Memory B cell (primary cell): ENCODE results near the gene NOXA1.
"Not testable (repeated sequence)": the region's sequence is repeated elsewhere in the genome, so short reads cannot be mapped to it uniquely, and the experiment has no call there.

Experiments used
- ATAC-seq: fragments of 150-1000 bp; cut with Tn5 transposase; 2 replicates; pipeline ENCODE4 v1.10.0; 2021; ENCODE audit warnings: low read depth, mild to moderate bottlenecking, moderate library complexity
- DNase-seq, 2 donors: peaks; one replicate each; pipeline ENCODE4 v3.0.0; 2022; ENCODE audit warnings: low spot score in 2 of 2
- H3K27ac Mint-ChIP-seq: one replicate; pipeline ENCODE4 v1.8.0; 2022; ENCODE audit warnings: mild to moderate bottlenecking, moderate library complexity, mixed read lengths
- H3K27me3 Mint-ChIP-seq: one replicate; pipeline ENCODE4 v1.8.0; 2022; ENCODE audit warnings: mixed read lengths
- H3K36me3 Mint-ChIP-seq: one replicate; pipeline ENCODE4 v1.8.0; 2022; ENCODE audit warnings: mild to moderate bottlenecking, mixed read lengths
- H3K4me1 Mint-ChIP-seq: one replicate; pipeline ENCODE4 v1.8.0; 2022; ENCODE audit warnings: mixed read lengths
- H3K4me3 Mint-ChIP-seq: one replicate; pipeline ENCODE4 v1.8.0; 2022; ENCODE audit warnings: mild to moderate bottlenecking, moderate library complexity, mixed read lengths
- H3K9me3 Mint-ChIP-seq: one replicate; pipeline ENCODE4 v1.8.0; 2022; ENCODE audit warnings: mixed read lengths

The NOXA1 gene

GRCh38 chr9:137383784-137384756 lies 39.1 kb upstream of the NOXA1 start:
- Mint-ChIP-seq H3K36me3 (no peaks in the 10 kb centered on the region), H3K27ac (no peak overlapping the region)

GRCh38 chr9:137385061-137385655 lies 38.0 kb upstream of the NOXA1 start:
- Mint-ChIP-seq H3K27me3 (no peaks in the 10 kb centered on the region), H3K36me3 (no peaks in the 10 kb centered on the region), H3K9me3 (no peaks in the 10 kb centered on the region), H3K27ac (no peak overlapping the region), H3K4me1 (no peaks in the 10 kb centered on the region), H3K4me3 (no peak overlapping the region)
- no peak for DNase-seq
- ATAC-seq, result no peak

More at GRCh38 chr9:137383784-137384756, 39.1 kb upstream of the NOXA1 start:
- Mint-ChIP-seq H3K27me3 (no peaks in the 10 kb centered on the region), H3K4me1 (no peaks in the 10 kb centered on the region), H3K4me3 (no peak overlapping the region), H3K9me3 (no peaks in the 10 kb centered on the region)
- DNase-seq, result no peak
- ATAC-seq, result no peak

GRCh38 chr9:137386507-137387113 lies 36.6 kb upstream of the NOXA1 start:
- H3K36me3 Mint-ChIP-seq, H3K4me3 Mint-ChIP-seq, H3K9me3 Mint-ChIP-seq, H3K27ac Mint-ChIP-seq, H3K4me1 Mint-ChIP-seq, DNase-seq, ATAC-seq, H3K27me3 Mint-ChIP-seq: not testable (repeated sequence)

- no peaks in the 10 kb centered on the region for H3K9me3 Mint-ChIP-seq
- no peak for ATAC-seq
- H3K36me3 Mint-ChIP-seq, result peaks cover 2% of the 10 kb centered on the region
- no peaks in the 10 kb centered on the region for H3K27me3 Mint-ChIP-seq
- no peaks in the 10 kb centered on the region for H3K4me1 Mint-ChIP-seq
- no peak for DNase-seq
- no peak overlapping the region for H3K4me3 Mint-ChIP-seq
- H3K27ac Mint-ChIP-seq, result no peak overlapping the region
These were observed 35.9 kb upstream of the NOXA1 start for GRCh38 chr9:137387114-137387890.

- Mint-ChIP-seq H3K4me1 (no peaks in the 10 kb centered on the region), H3K27me3 (no peaks in the 10 kb centered on the region), H3K36me3 (peaks cover 3% of the 10 kb centered on the region), H3K27ac (no peak overlapping the region), H3K4me3 (no peak overlapping the region), H3K9me3 (no peaks in the 10 kb centered on the region)
- no peak for ATAC-seq
- DNase-seq, result no peak
These were observed 35.2 kb upstream of the NOXA1 start for GRCh38 chr9:137387891-137388560.

- H3K9me3 Mint-ChIP-seq, result no peaks in the 10 kb centered on the region
- DNase-seq (no peak), ATAC-seq (no peak)
- no peaks in the 10 kb centered on the region for H3K27me3 Mint-ChIP-seq
- H3K4me3 Mint-ChIP-seq, result no peak overlapping the region
- H3K27ac Mint-ChIP-seq, result no peak overlapping the region
- peaks cover 3% of the 10 kb centered on the region for H3K36me3 Mint-ChIP-seq
- no peaks in the 10 kb centered on the region for H3K4me1 Mint-ChIP-seq
These were observed 34.4 kb upstream of the NOXA1 start for GRCh38 chr9:137388589-137389427.

- Mint-ChIP-seq H3K27ac (no peak overlapping the region), H3K9me3 (no peaks in the 10 kb centered on the region), H3K4me3 (no peak overlapping the region), H3K27me3 (no peaks in the 10 kb centered on the region), H3K4me1 (no peaks in the 10 kb centered on the region), H3K36me3 (peaks cover 3% of the 10 kb centered on the region)
- no peak for ATAC-seq
- DNase-seq, result no peak
These were observed 33.8 kb upstream of the NOXA1 start for GRCh38 chr9:137389428-137389746.

GRCh38 chr9:137390553-137391410 lies 32.4 kb upstream of the NOXA1 start:
- Mint-ChIP-seq H3K4me1 (no peaks in the 10 kb centered on the region), H3K4me3 (no peak overlapping the region), H3K36me3 (peaks cover 3% of the 10 kb centered on the region), H3K9me3 (no peaks in the 10 kb centered on the region), H3K27ac (no peak overlapping the region), H3K27me3 (no peaks in the 10 kb centered on the region)
- DNase-seq, result no peak
- ATAC-seq, result peak; percentile 39

GRCh38 chr9:137391411-137391754 lies 31.8 kb upstream of the NOXA1 start:
- no peaks in the 10 kb centered on the region for H3K4me1 Mint-ChIP-seq
- no peak for ATAC-seq
- no peak overlapping the region for H3K4me3 Mint-ChIP-seq
- peaks cover 3% of the 10 kb centered on the region for H3K36me3 Mint-ChIP-seq
- H3K9me3 Mint-ChIP-seq, result no peaks in the 10 kb centered on the region
- DNase-seq, result no peak
- H3K27ac Mint-ChIP-seq, result no peak overlapping the region
- H3K27me3 Mint-ChIP-seq, result no peaks in the 10 kb centered on the region

- Mint-ChIP-seq H3K27ac (no peak overlapping the region), H3K4me1 (no peaks in the 10 kb centered on the region), H3K4me3 (no peak overlapping the region), H3K27me3 (no peaks in the 10 kb centered on the region), H3K9me3 (peaks cover 2% of the 10 kb centered on the region), H3K36me3 (peaks cover 6% of the 10 kb centered on the region)
- DNase-seq (no peak), ATAC-seq (no peak)
These were observed 30.8 kb upstream of the NOXA1 start for GRCh38 chr9:137392232-137393007.

GRCh38 chr9:137393176-137394150 lies 29.7 kb upstream of the NOXA1 start:
- no peak overlapping the region for H3K4me3 Mint-ChIP-seq
- H3K36me3 Mint-ChIP-seq, result peaks cover 8% of the 10 kb centered on the region
- no peaks in the 10 kb centered on the region for H3K27me3 Mint-ChIP-seq
- peaks cover 2% of the 10 kb centered on the region for H3K9me3 Mint-ChIP-seq
- H3K4me1 Mint-ChIP-seq, result no peaks in the 10 kb centered on the region
- DNase-seq, result no peak
- H3K27ac Mint-ChIP-seq, result no peak overlapping the region
- no peak for ATAC-seq
